Prostate gland (tissue), 2 donors: ENCODE data around the gene RPL27A.

Experiments
- CTCF ChIP-seq, 4 experiments: fragments of 200-600 bp in 2 of 4; fragments of 450-650 bp in 2 of 4; sonication (generic) in 2 of 4; IDR thresholded peaks; 1 replicate in 3 of 4; 2 replicates in 1 of 4; pipeline ENCODE4 v1.5.1; 2016 to 2019; ENCODE audit warnings: antibody characterized with exemption in 4 of 4, mild to moderate bottlenecking in 2 of 4, moderate library complexity in 2 of 4
- POLR2A ChIP-seq: fragments of 450-650 bp; IDR thresholded peaks from one replicate; pipeline ENCODE4 v1.6.1; 2016; ENCODE audit warnings: antibody characterized with exemption, mild to moderate bottlenecking
- POLR2AphosphoS5 ChIP-seq: sonication (generic); formaldehyde crosslinking; IDR thresholded peaks from one replicate; pipeline ENCODE4 v1.6.1; 2017; ENCODE audit warnings: antibody characterized with exemption

GRCh38 chr11:8634498-8634897, 48.1 kb upstream of the RPL27A start:
- no peak for TF ChIP-seq POLR2A
- TF ChIP-seq CTCF (IDR thresholded peaks at IDR 0.05): no peak
- TF ChIP-seq POLR2AphosphoS5: no peak
